ENCODE results near the gene GPR152.
A peak's percentile ranks its signal among the peaks of the same experiment; 100 is the strongest.

The GPR152 gene

GRCh38 chr11:67416416-67417335 lies 35.9 kb downstream of the GPR152 start:
- H3K4me1 Mint-ChIP-seq: peaks cover 79% of the 10 kb centered on the region
- no peaks in the 10 kb centered on the region for H3K9me3 Mint-ChIP-seq
- no peak for ATAC-seq
- peak overlapping the region; percentile 87 to 88 for H3K27ac Mint-ChIP-seq
- peak overlapping the region; percentile 80 to 87 for H3K4me3 Mint-ChIP-seq
- peak; percentile 45 to 58 for DNase-seq
- no peaks in the 10 kb centered on the region for H3K27me3 Mint-ChIP-seq

GRCh38 chr11:67415501-67416304 lies 36.8 kb downstream of the GPR152 start, which contains the start of gene CARNS1:
Gene CARNS1, plus strand, starts transcription at chr11:67415678. Its CDS starts 522 bp downstream, at chr11:67416200.
- Mint-ChIP-seq H3K27ac (peak within 1 kb of the TSS; percentile 87 to 88), H3K4me1 (peaks cover 81% of the 10 kb centered on the region), H3K27me3 (no peaks in the 10 kb centered on the region), H3K4me3 (peak within 1 kb of the TSS; percentile 84 to 87), H3K9me3 (no peaks in the 10 kb centered on the region)
- peak in 1 of 2 donors; percentile 29 for DNase-seq
- no peak for ATAC-seq

GRCh38 chr11:67413266-67413849 lies 39.2 kb downstream of the GPR152 start:
- Mint-ChIP-seq H3K4me3 (peak overlapping the region in 1 of 2 donors; percentile 14), H3K4me1 (peaks cover 84% of the 10 kb centered on the region), H3K9me3 (no peaks in the 10 kb centered on the region), H3K27me3 (no peaks in the 10 kb centered on the region), H3K27ac (no peak overlapping the region)
- ATAC-seq (no peak), DNase-seq (no peak)

- ATAC-seq (no peak), DNase-seq (no peak)
- Mint-ChIP-seq H3K4me3 (peak overlapping the region in 1 of 2 donors; percentile 14), H3K4me1 (peaks cover 84% of the 10 kb centered on the region), H3K27ac (peak overlapping the region in 1 of 2 donors; percentile 56), H3K27me3 (no peaks in the 10 kb centered on the region), H3K9me3 (no peaks in the 10 kb centered on the region)
Measured at GRCh38 chr11:67412495-67413179, 39.9 kb downstream of the GPR152 start.

GRCh38 chr11:67411785-67412152 lies 40.8 kb downstream of the GPR152 start:
- Mint-ChIP-seq H3K4me1 (peaks cover 84% of the 10 kb centered on the region), H3K27ac (peak overlapping the region in 1 of 2 donors; percentile 89), H3K4me3 (peak overlapping the region; percentile 26 to 39), H3K27me3 (no peaks in the 10 kb centered on the region), H3K9me3 (no peaks in the 10 kb centered on the region)
- peak; percentile 15 for ATAC-seq
- DNase-seq: peak in 1 of 2 donors; percentile 32

GRCh38 chr11:67410984-67411784 lies 41.3 kb downstream of the GPR152 start:
- peak overlapping the region in 1 of 2 donors; percentile 71 for H3K27ac Mint-ChIP-seq
- ATAC-seq: no peak

GRCh38 chr11:67410369-67410831 lies 42.1 kb downstream of the GPR152 start:
- no peak for ATAC-seq
- peak overlapping the region; percentile 87 to 93 for H3K27ac Mint-ChIP-seq
- peak overlapping the region; percentile 95 to 98 for H3K4me3 Mint-ChIP-seq
- no peaks in the 10 kb centered on the region for H3K27me3 Mint-ChIP-seq
- no peaks in the 10 kb centered on the region for H3K9me3 Mint-ChIP-seq
- DNase-seq: no peak
- peaks cover 88% of the 10 kb centered on the region for H3K4me1 Mint-ChIP-seq

More at GRCh38 chr11:67410984-67411784, 41.3 kb downstream of the GPR152 start:
- Mint-ChIP-seq H3K4me1 (peaks cover 84% of the 10 kb centered on the region), H3K27me3 (no peaks in the 10 kb centered on the region), H3K9me3 (no peaks in the 10 kb centered on the region), H3K4me3 (peak overlapping the region; percentile 42)
- no peak for DNase-seq

- H3K4me1 Mint-ChIP-seq: peaks cover 90% of the 10 kb centered on the region
- peak overlapping the region; percentile 87 to 93 for H3K27ac Mint-ChIP-seq
- peak in 1 of 2 donors; percentile 23 for DNase-seq
Measured at GRCh38 chr11:67409781-67410368, 42.7 kb downstream of the GPR152 start.

GRCh38 chr11:67409261-67409666 lies 43.3 kb downstream of the GPR152 start:
- ATAC-seq (peak; percentile 83), DNase-seq (peak; percentile 78 to 87)
- H3K4me1 Mint-ChIP-seq: peaks cover 90% of the 10 kb centered on the region
- no peaks in the 10 kb centered on the region for H3K9me3 Mint-ChIP-seq
- H3K27me3 Mint-ChIP-seq: no peaks in the 10 kb centered on the region
- peak overlapping the region; percentile 95 to 98 for H3K4me3 Mint-ChIP-seq
- H3K27ac Mint-ChIP-seq: peak overlapping the region in 1 of 2 donors; percentile 84

More at GRCh38 chr11:67409781-67410368, 42.7 kb downstream of the GPR152 start:
- no peaks in the 10 kb centered on the region for H3K9me3 Mint-ChIP-seq
- peak overlapping the region; percentile 95 to 98 for H3K4me3 Mint-ChIP-seq
- no peaks in the 10 kb centered on the region for H3K27me3 Mint-ChIP-seq
- no peak for ATAC-seq

- H3K4me3 Mint-ChIP-seq: peak overlapping the region; percentile 95 to 98
- peak overlapping the region; percentile 92 to 93 for H3K27ac Mint-ChIP-seq
- H3K9me3 Mint-ChIP-seq: no peaks in the 10 kb centered on the region
- H3K27me3 Mint-ChIP-seq: no peaks in the 10 kb centered on the region
- H3K4me1 Mint-ChIP-seq: peaks cover 90% of the 10 kb centered on the region
- DNase-seq: peak; percentile 25 to 60
- peak; percentile 29 for ATAC-seq
Measured at GRCh38 chr11:67408437-67409200, 43.9 kb downstream of the GPR152 start.

- Mint-ChIP-seq H3K27me3 (no peaks in the 10 kb centered on the region), H3K4me3 (peak overlapping the region; percentile 95 to 98), H3K27ac (peak overlapping the region; percentile 92 to 93), H3K4me1 (peaks cover 90% of the 10 kb centered on the region), H3K9me3 (no peaks in the 10 kb centered on the region)
- DNase-seq: no peak
- ATAC-seq: no peak
Measured at GRCh38 chr11:67407688-67408163, 44.8 kb downstream of the GPR152 start.

GRCh38 chr11:67406969-67407687 lies 45.4 kb downstream of the GPR152 start:
- Mint-ChIP-seq H3K9me3 (no peaks in the 10 kb centered on the region), H3K27me3 (no peaks in the 10 kb centered on the region), H3K4me3 (peak overlapping the region; percentile 95 to 98), H3K27ac (peak overlapping the region; percentile 74 to 95), H3K4me1 (peaks cover 90% of the 10 kb centered on the region)
- DNase-seq: no peak
- no peak for ATAC-seq

Data from stimulated activated naive CD8-positive, alpha-beta T cell treated with anti-CD3 and anti-CD28 coated beads, Interleukin-15, amount 100 ng/mL, for 72 hours (primary cell).